HG03064 (cell line): ENCODE data around the gene FKBP7.
"Not testable (repeated sequence)": the region's sequence is repeated elsewhere in the genome, so short reads cannot be mapped to it uniquely, and the experiment has no call there.

Experiments used
- ATAC-seq: cut with Tn5 transposase; IDR thresholded peaks from one replicate; pipeline ENCODE4 v1.9.1; 2021; ENCODE audit warnings: low read depth; ENCODE audit not compliant: unreplicated experiment

Gene FKBP7, protein sequence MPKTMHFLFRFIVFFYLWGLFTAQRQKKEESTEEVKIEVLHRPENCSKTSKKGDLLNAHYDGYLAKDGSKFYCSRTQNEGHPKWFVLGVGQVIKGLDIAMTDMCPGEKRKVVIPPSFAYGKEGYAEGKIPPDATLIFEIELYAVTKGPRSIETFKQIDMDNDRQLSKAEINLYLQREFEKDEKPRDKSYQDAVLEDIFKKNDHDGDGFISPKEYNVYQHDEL

GRCh38 chr2:178478439-178479274 is at the start of gene FKBP7:
Gene FKBP7, minus strand, starts transcription at chr2:178478600. Its CDS starts 101 bp downstream, at chr2:178478499.
- peak; percentile 46 for ATAC-seq

GRCh38 chr2:178527592-178527991 is 49.2 kb upstream of the FKBP7 start:
- no peak for ATAC-seq

DNA sequence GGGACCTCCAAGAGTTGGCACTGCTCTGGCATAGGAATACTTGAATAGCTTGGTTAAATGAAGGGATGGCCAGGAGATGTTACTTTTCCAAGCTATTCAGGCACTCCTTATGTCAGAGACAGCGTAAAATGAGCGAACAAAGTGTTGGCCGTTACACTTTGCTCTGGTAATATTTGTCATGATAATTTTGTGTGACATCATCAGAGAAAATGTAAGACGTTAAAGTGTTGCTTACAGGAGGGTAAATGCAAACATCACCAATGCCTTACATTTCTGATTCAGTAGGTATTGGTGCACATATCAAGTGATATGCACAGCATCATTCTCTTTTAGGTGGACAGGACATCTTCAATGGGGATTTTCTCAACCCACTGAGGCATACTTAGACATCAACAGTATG is 47.9 kb upstream of the FKBP7 start:
- ATAC-seq, result no peak

DNA sequence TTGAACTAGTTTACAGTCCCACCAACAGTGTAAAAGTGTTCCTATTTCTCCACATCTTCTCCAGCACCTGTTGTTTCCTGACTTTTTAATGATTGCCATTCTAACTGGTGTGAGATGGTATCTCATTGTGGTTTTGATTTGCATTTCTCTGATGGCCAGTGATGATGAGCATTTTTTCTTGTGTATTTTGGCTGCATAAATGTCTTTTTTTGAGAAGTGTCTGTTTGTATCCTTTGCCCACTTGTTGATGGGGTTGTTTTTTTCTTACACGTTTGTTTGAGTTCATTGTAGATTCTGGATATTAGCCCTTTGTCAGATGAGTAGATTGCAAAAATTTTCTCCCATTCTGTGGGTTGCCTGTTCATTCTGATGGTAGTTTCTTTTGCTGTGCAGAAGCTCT is 47.1 kb upstream of the FKBP7 start:
- ATAC-seq, result not testable (repeated sequence)

DNA sequence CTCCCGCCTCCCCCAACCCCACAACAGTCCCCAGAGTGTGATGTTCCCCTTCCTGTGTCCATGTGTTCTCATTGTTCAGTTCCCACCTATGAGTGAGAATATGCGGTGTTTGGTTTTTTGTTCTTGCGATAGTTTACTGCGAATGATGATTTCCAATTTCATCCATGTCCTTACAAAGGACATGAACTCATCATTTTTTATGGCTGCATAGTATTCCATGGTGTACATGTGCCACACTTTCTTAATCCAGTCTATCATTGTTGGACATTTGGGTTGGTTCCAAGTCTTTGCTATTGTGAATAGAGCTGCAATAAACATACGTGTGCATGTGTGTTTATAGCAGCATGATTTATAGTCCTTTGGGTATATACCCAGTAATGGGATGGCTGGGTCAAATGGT is 46.6 kb upstream of the FKBP7 start:
- not testable (repeated sequence) for ATAC-seq

GRCh38 chr2:178523596-178524134 is 45.3 kb upstream of the FKBP7 start:
- ATAC-seq, result no peak

DNA sequence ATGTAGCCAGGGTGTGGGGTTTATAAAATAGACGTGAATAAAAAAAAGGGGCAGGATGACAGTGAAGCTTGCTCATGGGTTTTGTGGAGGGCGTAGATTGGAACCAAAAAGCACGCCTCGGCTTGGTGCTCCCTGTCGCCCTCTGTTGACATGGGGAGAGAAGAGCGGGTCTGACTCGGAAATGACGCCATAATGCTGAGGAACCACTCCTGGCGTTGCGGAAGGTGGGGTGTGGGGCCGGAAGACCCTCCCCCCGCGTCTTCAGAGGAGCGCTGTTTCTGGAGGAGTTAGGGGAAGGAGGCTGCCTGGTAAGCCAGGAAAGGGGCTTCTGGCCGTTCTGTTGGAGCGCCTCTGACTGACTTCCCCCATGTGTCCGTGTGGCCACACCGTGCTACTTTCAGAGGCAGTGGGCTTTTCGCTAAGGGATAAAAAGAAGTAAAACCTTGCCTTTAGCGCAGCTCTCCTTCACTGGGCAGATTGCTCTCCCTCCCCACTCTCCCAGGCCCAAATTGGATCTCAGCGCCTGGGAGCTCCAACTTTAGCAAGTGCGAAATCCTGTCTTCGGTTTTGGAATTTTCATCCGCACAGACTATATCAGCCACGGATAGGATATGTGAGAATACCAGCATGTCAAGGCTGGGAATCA is 44.7 kb upstream of the FKBP7 start:
- ATAC-seq, result peak; percentile 86

DNA sequence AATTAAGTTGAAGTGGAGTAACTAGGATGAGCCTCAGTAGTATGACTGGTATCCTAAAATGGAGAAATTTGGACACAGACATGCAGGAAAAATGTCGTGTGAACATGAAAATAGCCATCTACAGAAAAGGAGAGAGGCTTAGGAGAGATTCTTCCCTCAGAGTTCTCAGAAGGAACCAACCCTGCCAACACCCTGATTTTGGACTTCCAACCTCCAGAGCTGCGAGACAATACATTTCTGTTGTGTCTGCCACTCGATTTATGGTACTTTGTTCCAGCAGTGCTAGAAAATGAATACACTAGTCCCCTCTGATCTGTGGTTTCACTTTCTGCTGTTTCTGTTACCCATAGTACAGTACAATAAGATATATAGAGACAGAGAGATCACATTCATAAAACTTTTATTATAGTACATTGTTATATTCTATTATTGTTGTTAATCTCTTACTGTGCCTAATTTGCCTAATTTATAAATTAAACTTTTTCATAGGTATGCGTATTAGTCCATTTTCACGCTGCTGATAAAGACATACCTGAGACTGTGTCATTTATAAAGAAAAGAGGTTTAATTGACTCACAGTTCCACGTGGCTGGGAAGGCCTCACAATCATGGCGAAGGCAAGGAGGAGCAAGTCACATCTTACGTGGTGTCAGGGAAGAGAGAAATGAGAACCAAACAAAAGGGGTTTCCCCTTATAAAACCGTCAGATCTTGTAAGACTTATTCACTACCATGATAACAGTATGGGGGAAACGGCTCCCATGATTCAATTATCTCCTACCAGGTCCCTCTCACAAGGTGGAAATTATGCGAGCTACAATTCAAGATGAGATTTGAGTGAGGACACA is 43.1 kb upstream of the FKBP7 start:
- ATAC-seq, result no peak

GRCh38 chr2:178517496-178517895 is 39.1 kb upstream of the FKBP7 start:
- no peak for ATAC-seq

DNA sequence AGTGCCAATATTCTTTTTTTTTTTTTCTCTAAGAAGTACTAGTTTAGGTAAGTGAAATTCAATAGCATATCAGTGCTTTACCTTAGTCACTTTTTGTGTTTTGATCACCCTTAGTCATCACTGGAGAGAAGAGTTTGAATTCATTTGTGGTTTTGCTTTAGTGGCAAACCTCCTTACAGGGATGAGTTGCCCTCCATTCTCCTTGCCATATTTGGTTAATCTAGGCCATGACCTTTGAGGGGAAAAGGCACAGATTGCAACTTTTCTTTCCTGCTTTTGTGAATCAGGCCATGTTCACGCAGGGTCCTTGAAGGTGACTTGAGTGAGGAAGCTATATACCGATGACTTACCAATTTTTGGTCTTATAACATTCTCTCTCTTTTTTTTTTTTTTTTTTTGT is 36.3 kb upstream of the FKBP7 start:
- no peak for ATAC-seq

DNA sequence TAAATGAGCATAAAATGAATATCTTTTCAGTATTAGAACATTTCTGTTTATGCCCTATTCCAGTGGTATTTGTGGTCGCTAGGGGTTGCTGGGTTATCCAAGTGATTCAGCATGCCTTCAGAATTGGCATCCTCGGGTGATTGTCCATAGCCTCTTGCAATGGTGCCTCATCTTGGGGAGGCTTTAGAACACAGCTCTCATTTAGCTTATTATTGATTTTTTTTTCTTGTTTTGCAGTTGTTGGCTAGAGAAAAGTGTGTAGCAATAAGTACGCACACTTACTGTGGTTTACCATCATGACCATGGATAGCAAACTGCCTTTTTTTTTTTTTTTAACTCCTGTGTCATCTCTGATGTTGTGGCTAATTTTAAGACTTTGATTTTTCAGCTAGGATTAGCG is 35.5 kb upstream of the FKBP7 start:
- ATAC-seq, result no peak

DNA sequence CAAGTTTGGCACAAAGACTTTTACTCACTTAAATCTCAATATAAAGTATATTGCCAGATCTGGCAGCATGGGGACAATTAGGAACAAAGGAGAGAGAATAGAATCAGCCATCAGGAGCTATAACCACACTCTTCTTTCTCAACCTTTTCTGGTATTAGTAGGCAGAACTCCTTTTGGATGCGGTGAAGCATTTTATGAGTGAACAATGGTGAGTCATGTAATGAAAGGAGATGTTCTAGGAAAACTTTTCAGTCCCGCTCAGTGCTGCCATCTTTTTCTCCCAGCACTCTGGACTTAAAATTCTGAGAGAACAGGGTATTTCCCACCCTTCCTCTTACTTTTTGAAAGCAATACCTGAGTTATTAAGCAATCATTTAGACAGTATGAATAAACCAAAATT is 34.1 kb upstream of the FKBP7 start:
- ATAC-seq, result no peak

GRCh38 chr2:178510384-178510783 is 32.0 kb upstream of the FKBP7 start:
- no peak for ATAC-seq

DNA sequence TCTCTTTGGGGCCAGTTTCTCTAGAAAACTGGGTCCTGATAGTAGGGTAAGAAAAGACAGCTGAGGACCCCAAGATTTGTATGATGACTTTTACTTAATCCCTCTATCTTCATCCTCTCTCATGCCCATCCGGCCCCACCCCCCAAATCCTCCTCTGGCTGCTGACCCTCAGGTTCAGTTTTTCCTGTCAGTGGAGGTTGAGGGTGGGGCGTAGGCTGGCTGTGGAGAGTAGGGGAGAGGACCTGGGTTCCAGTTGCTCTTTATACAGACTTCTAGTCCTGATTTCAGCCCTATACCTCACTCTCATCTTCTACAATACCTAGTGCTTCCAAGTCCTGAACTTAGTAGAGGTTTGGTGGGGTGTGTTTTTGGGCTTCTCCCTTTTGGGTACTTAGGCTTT is 30.2 kb upstream of the FKBP7 start:
- no peak for ATAC-seq

GRCh38 chr2:178506949-178507348 is 28.5 kb upstream of the FKBP7 start:
- ATAC-seq, result no peak

DNA sequence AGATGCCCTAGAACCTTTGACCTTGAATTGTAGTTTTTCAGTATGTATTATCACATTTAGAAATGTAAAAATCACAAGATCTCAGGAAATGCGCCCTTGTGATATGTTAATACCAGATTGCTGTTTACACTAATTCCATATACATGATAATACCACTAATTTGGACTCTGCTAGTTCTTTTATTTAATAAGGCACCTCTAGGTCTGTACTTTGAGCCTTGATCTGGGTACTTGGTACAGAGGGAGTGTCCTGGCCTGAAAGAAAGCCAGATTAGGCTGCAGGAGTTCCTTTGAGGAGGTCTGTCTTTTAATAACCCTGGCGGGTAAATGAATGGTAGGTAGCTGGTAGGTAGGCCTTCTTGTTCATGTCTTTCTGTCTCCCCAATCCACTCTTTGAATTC is 28.1 kb upstream of the FKBP7 start:
- no peak for ATAC-seq

DNA sequence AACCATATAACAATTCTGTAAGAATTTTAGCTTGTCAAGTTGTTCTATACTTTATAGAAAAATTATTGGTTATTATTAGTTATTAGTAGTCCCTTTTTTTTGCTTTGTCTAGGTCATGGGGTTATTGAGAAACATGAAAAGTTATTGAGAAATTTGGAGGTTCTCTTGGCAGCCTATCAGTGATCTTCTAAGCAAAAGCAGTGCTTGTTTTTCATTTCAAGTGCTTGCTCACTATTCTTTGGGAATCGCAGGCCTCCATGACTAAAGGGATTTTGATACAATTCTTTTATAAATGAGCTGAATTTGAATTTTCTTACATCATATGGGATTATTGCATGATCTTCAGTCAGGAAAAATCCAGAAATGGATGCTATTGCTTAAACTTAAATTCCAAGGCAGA is 27.7 kb upstream of the FKBP7 start:
- no peak for ATAC-seq

DNA sequence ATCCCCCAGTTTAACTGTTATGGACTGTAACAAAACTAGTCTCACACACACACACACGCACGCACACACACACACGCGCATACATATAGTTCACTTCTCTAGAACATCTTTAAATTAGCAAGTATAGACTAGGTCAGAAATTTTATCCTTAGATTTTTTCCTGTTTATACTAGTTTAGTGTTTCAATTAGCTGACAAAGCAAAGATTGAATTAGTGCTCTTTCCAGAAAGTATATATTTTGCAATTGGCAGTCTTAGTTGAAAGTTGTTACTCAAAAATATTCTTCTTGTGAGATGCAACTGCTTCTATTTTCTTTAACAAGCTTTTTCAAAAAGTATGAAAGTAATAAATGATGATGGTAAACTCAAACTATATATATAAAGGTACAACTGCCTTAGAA is 24.4 kb upstream of the FKBP7 start:
- ATAC-seq, result no peak

GRCh38 chr2:178499640-178500039 is 21.2 kb upstream of the FKBP7 start:
- no peak for ATAC-seq

- no peak for ATAC-seq
Observed at GRCh38 chr2:178498137-178498536, 19.7 kb upstream of the FKBP7 start.

GRCh38 chr2:178496049-178496448 is 17.6 kb upstream of the FKBP7 start:
- ATAC-seq, result no peak
